GM21717 (cell line): ENCODE data around the gene ATG101.

Experiments used
- ATAC-seq: cut with Tn5 transposase; IDR thresholded peaks from one replicate; pipeline ENCODE4 v1.9.1; 2021; ENCODE audit warnings: mild to moderate bottlenecking, moderate library complexity; ENCODE audit not compliant: unreplicated experiment

The ATG101 gene, protein sequence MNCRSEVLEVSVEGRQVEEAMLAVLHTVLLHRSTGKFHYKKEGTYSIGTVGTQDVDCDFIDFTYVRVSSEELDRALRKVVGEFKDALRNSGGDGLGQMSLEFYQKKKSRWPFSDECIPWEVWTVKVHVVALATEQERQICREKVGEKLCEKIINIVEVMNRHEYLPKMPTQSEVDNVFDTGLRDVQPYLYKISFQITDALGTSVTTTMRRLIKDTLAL

DNA sequence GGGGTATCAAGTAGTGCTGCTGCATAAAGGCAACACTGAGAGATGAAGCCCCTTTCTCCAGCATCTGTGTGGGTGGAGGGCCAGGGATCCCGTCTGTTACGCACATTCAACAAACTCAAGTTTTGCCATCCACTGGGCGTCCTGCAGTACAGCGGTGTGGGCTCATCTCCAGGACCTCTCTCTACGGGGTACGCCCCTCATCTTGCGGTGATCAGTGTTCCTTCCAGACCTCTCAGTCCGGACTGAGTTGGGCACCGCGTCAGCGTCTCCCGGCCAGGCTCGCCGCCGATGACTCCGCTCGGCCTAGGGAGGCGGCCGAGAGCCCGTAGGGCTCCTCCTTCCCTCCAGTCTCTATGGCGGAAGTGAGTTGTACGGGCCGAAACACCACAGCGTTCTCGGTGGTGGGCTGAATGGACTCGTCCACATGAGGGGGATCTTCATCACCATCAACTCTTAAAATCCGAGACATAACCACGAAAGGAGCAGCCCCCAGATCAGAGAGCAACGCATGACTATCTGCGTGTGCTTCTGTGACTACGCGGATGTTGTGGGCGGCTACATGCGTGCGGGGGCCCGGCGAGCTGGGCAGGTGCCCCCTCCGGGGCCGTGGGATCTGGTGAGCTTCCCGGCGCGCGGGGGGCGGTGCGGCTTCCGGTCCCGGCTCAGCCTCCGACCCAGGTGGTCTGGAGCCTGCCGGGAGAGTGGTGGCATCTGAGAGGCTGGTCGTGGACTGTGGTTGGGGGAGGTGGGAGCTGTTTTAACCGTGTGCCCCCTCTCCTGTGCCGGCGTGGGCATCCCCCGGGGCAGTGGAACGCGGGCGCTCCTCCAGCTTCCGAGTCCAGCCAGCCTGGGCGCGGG lies at the start of gene ATG101:
ATG101 (plus strand) TSS at position 652 of the 858 bp plus-strand sequence. CDS start 3,673 bp downstream, outside the sequence.
- ATAC-seq, result peak; percentile 94

DNA sequence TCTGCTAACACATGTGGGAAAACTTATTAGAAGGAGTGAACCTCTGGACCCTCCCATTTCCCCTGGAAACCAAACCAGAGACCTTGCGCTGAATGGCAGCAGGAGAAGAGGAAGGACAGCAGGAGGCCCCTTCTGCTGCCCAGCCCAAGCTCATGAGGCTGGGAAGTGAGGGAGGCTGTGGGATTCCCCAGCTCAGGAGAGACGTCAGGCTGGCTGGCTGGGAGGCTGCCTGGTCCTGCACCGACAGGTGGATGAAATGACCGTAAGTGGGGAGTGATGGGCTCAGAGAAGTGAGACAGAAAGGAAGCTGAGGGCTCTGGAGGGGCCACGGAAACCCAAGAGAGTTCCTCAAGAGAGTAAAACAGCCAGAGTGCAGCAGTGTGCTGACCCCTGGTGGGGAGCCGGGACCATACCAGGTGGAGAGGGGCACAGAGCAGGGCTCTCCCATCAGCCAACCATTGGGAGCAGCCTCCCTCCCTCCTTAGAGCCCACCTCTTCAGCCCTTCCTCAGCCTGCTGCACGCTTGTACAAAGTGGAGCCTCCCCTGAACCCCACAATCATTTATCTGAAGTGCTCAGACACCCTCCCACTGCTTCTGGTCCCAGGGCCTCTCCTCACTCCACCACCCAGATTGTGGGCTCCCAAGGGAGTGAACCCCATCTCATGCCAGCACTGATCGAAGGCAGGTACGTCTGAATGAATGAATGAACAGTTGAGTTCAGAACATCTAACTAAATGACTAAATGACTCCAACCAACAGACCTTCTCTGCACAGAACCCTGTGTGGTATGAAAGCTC lies 49.0 kb upstream of the ATG101 start:
- no peak for ATAC-seq

DNA sequence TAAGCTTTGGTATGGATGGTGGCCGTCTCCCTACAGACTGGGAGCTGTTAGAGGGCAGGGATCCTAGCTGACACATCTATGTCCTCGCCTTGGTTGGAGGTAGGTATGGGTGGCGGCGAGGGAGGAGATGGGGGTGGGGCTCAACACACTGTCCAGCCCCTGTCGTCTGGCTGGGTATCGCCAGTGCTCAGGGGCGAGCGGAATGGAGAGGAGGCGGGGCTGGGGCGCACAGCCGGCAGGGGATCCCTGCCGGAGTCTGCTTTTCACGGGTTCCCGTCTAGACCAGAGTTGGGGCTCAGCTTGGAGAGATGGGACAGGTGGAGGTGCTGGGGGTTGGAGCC lies 47.0 kb upstream of the ATG101 start:
- ATAC-seq, result no peak

DNA sequence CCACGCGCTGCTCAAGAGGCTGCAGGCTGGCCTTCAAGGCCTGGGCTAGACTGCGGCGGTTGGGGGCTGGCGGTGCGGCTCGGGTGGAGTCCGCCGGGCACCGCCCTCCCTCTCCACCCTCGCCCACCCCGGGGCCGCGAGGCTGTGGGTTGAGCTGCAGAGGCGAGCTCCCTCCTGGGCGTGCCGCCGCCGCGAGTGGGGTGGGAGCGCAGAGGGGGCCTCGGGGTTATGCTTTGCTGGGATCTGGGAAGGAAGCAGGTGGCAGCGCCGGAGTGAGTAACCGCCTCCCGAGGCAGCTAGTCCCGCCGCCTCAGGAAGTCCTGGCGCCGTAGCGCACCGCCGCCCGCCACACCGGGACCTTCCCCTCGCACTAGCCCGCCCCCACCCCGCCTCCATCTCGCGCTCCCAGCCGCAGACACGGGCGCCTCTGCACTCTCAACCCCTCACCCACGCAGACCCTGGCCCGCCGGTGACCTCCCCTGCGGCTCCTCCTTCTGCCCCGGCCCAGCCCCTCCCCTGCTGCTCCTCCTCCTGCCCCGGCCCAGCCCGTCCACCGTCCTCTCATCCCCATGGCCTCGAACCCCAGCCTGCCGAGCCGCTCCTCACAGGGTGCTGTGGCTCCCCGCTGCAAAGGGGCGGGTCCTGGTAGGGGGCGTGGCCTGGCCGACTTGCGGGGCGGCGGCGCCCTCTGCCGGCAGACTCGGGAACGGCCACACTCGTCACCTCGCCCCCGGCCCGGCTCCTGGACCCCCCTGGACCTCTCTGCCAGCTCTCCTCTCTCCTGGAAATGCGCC lies 46.4 kb upstream of the ATG101 start:
- ATAC-seq, result no peak

DNA sequence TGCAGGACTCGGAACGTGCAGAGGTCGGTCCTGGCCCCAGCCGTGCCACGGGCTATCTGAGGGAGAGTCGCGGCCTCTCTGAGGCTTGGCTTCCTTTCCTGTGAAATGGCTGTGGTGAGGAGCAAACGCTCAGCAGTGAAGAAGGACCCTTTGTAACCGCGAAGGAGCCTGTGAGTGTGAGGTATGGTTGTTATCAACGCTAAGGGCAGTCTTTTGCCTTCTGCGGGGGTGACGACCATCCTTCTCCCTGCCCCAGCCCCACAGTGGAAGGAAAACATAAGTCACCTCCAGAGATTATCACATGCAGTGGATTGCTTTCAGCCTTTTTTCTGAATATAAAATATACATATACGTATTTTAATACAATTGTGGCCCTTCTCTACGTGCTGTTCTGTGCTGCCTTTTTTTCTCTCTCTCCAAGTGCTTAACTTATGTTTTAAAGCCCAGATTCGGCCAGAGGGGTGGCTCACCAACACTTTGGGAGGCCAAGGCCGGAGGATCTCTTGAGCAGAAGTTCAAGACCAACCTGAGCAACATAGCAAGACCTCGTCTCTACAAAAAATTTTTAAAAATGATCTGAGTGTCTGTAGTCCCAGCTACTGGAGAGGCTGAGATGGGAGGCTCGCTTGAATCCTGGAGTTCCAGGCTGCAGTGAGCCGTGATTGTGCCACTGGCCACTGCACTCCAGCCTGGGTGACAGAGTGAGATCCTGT lies 45.6 kb upstream of the ATG101 start:
- no peak for ATAC-seq

DNA sequence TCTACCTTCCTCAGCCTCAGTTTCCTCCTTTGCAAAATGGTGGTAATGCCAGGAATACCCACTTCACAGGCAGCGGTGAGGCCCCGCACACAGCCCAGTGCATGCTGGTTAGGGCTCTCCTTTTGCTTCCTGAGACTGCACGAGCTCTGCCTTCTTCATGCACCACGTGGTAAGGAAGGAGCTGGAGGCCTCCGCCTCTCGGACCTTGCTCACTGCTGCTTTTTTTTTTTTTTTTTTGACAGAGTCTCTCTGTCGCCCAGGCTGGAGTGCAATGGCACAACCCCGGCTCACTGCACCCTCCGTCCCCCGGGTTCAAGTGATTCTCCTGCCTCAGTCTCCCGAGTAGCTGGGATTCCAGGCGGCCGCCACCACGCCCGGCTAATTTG lies 44.9 kb upstream of the ATG101 start:
- ATAC-seq, result no peak

DNA sequence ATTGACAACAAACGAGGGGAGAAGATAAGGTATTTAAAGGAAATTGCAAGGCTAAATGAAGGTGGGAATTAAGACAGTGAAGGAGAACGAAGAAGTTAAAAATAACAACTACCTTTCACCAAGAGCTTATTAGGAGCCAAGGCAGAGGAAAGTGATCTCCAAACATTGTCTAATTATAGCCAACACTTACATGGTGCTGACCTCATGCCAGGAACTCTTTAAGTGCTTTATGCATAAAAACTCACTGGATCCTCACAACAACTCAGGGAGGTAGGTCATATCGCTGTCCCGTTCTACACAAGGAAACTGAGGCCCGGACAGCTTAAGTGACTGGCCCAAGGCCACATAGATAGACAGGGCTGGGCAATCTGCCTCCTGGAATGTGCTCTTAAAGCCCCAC lies 43.5 kb upstream of the ATG101 start:
- no peak for ATAC-seq

DNA sequence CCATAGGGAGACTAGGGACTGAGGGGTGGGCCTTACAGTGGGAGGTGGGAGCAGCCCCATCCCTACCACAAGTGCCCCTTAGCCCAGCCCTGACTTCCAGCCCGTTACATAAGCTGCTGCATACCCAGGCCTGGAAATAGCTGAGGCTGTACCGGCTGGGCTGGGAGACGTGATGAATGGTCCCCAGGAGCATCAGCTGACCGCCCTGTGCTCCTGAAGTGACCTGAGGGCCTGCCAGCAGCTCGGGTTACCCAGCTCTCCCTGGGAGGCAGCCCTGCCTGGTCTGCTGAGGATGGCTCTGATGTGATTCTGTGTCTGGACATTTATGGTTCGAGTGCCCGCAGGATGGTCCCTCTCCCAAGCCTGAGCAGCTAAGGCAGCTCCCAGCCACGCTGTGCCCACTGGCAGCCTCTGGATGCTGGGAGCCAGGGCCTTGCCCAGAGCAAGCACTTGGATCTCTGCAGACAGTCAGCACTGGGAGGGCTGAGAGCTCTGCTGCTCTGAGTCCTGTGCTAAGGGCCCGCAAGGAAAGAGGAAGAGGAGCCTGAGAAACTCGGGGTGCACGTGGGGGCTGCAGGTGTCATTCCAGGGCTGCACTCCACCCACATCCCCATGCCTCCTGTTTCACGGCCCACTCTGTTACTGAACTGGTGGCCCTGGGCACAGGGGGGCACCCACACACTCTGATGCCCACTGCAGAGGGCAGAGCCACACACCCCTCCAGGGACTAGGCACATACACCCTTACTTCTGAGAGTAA lies 42.5 kb upstream of the ATG101 start:
- no peak for ATAC-seq

DNA sequence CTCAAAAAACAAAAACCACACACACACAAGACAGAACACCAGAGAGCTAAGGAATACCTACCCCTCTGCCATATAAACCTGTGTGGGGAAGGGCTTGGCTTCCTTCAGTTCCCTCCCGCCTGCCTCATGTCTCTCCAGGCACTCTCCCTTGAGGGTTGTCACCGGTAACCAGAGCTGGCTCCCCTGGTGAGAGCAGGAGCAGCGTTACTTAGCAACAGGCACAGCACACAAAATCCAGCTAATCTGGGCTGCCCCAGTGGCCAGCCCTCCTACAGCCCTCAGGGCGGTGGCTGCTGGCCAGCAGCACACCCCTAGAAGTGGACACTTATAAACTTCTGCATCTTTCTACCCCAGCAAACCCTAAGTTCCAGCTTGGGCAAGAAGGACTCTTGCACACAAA lies 40.1 kb upstream of the ATG101 start:
- ATAC-seq, result no peak

DNA sequence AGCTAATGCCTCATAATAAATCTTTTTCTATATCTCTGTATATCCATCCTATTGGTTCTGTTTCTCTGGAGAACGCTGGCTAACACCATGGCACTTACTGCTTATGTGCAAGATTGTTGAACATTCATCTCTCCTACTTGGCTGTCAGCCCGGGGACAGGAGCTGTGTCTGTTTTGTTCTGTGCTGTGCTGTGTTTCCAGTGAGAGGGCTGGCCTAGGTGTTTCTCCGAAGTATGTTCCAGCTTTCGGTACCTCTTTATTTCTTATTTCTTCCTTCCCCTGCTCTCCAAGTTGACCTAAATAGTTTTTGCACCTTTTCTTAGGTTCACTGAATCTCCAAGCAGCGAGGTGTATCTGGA lies 37.4 kb upstream of the ATG101 start:
- no peak for ATAC-seq

DNA sequence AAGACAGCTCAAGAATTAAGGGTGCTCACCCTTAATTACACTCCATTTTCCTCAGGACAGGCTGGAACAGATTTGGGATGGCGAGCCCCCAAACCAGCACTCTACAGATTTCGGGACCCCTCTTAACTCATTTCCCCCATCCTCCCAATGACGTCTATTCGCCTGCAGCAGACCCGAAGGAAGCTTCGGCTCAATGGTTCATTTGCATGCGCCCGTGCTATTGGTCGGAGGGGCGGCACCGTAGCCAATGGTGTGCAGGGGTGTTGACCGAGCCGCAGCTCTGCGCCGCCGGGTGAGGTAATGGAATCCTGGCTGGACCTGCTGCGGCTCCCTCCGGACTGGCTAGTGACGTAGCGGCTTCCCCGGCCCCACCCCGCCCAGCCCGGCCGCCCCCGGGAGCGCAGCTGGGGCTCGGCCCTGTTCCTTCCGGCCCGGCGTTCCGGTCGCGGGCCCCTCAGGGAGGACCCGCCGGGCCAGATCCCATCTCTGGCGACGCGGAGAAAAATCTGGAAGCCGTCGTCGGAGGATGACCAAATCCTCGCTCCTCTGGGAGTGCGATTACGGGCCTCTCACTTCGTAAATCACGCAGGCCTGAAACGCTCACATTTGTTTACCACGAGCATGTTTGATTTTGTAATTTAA lies 36.9 kb upstream of the ATG101 start:
- ATAC-seq, result peak; percentile 87

DNA sequence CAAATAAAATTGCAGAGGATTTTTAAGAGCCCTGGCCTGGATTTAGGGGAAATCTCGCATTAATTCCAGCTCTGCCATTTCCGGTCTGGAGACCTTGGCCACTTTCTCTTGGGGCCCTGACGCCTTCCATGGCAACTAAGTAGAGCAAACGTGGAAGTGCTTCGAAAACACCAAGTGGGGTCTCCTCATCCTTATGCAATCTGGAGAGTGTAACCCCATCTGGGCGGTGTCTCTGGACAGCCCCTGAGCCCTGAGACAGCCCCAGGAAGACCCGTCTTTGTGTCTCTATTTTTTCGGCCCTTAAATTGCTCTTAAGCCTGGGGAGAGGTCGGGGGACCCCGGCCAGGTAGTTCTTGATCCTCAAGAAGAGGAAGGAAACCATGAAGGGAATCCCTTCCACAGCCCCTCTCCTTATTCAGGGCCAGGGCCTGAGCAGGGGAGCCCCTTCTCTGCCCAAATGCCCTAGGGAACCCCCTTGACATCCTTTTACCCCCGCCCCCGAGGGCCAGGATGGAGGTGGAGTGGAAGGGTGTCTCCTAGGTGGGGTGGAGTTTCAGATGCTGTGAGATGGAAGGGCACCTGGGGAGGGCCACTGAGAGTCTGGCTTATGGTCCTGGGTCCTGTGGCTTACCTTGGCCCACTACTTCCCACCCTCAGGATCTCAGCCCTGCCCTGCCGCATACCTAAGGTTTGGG lies 36.2 kb upstream of the ATG101 start:
- ATAC-seq, result no peak

DNA sequence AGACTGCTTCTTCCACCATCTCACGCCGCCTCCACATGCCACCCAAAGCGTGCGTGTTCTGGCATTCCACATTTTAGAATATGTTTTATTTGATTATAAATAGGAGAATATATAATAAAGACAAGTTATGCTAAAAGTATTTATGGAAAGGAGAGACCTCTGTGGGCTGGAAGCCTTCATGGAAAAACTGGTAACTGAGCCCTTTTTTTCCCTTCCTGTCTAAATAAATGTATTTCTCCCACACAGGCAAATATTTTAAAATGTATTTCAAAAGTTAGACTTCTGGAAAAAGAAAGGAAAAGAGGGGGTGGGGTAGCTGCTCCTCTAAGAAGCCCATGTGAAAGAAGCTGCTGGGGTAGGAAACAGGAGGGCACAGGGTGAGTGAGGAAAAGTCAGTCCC lies 34.6 kb upstream of the ATG101 start:
- ATAC-seq, result no peak

DNA sequence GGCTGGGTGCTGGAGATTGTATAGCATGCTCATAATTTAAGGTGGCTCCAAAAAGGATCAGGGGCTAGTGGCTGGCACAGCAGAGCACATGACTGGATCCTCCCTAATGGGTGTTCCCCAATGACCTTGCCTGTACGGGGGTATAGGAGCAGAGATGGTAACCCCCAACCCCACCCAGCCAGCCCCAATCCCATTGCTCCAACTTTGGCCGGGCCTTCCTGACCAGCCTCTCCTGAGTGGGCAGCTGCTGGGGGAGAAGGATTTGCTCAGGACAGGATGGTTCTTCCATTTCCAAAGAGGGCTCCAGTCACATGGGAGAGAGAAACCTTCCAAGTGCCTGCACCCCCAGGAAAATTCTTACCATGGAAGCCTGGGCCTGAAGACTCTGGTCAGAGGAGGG lies 33.9 kb upstream of the ATG101 start:
- ATAC-seq, result no peak

DNA sequence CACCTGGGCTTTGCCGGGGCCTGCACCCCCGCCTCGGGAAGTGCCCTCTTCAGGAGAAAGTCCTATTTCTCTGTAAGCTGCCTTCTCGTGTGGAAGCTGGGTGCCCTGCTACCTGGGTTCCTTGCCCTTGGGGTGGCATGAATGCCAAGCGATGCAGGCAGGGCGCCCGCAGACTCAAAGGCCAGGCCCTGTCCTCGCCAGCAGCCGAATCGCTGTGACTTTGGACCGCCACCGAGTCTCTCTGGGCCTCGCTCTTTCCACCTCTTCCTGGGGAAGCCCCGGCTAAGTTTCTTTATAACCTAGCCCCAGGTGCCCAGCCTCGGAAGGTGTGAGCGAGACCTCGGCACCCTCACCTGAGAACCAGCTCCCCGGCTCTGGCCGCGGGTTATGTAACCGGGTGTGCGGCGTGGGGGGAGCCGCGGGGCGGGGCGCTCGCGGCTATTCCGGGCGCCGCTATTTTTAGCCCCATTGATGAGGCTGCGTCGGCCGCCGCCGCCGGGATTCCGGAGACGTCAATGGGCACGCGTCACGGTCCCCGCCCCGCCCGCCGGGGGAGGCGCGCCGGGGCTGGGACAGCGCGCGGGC lies 33.1 kb upstream of the ATG101 start:
- ATAC-seq, result no peak

DNA sequence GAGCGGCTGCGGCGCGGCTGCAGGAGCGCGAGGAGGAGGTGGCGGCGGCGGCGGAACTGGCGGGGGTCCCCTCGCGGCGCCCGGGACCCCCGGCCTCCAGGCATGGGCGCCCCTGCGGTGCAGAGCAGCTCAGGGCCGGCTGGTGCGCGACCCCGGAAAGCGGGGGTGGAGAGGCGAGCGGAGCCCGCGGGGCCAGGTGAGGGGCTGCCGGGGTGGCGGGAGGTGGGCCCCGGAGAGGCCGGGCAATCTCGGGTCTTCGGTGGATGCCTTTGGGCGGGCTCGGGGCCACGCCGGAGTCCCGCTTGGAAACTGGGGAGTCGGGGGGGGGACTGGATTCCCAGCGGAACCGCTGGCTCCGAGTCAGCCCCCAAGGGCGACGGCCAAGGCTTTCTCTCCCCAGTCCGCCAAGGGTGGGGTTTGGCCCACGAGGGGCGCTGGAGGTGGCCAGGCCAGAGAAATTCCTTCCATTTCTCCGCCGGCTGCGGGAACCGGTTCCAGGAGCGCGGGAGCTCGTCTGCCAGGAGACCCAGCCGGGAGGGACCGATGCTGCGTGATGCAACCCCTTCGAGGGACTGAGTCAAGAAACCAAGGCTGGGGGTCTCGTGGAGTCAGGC lies 32.4 kb upstream of the ATG101 start:
- no peak for ATAC-seq

DNA sequence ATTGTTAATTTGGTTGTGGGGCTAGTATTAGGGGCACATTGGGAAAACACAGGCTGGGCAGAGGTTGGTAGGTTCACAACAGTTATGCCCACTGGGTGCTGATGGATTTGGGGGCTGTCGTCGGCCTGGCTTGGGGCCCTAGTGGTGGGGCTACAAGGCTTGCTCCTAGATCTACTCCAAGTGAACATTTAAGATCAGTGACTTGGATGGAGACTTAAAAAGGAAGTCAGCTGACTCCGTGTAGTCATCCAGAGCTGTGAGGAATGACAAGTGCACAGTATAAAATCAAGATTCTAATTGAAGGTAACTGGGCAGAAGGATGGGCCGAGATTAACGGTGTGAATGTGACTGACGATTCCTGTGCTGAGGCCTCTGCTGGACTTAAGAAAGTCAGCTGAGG lies 31.3 kb upstream of the ATG101 start:
- no peak for ATAC-seq

DNA sequence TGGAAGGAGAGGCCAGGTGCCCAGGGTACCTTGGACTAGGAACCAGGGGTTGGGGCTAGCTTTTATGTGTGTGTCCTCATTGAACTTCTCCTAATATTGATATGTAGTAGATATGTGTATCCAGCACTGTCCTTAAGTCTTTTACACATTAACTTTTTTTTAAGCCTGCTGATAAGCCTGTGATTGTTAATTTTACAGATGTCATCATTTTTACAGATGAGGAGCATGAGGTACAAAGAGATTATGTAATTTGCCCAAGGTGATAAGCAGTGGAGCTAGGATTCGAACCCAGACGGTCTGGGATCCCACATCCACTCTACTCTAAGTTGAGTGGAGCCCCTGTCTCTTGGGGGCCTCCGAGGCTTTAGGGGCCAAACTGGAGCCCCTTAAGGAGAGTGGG lies 28.7 kb upstream of the ATG101 start:
- no peak for ATAC-seq
